HG02884 (cell line): ENCODE measurements around the gene LMX1A.

Source experiments
- ATAC-seq: cut with Tn5 transposase; IDR thresholded peaks from one replicate; pipeline ENCODE4 v1.9.1; 2021; ENCODE audit warnings: mild to moderate bottlenecking, moderate library complexity; ENCODE audit not compliant: unreplicated experiment

LMX1A gene

GRCh38 chr1:165225062-165225461, 131.5 kb downstream of the LMX1A start:
- ATAC-seq: no peak

GRCh38 chr1:165224504-165224903, 132.0 kb downstream of the LMX1A start:
- no peak for ATAC-seq

- ATAC-seq: no peak
Measured at GRCh38 chr1:165222580-165222979, 133.9 kb downstream of the LMX1A start.

GRCh38 chr1:165218731-165219130, 137.8 kb downstream of the LMX1A start:
- no peak for ATAC-seq

DNA sequence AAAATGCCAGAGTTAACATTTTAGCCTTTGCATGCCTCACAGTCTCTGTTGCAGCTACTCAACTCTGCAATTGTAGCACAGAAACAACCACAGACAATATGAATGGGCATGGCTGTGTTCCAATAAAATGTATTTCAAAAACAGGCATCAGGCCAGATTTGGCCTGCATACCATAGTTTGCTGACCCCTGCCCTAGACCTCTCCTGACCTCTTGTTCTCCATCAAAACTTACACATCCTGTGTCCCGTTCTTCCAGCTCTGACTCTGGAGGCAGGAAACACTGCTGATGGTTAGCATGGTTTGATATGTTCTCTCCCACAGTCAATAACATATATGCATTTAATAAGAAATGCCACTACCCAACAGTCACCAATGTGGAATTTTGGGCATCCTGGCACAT, 138.6 kb downstream of the LMX1A start:
- no peak for ATAC-seq

GRCh38 chr1:165216254-165216653, 140.3 kb downstream of the LMX1A start:
- no peak for ATAC-seq

GRCh38 chr1:165215676-165216075, 140.8 kb downstream of the LMX1A start:
- no peak for ATAC-seq

GRCh38 chr1:165212229-165212628, 144.3 kb downstream of the LMX1A start:
- no peak for ATAC-seq

- no peak for ATAC-seq
Measured at GRCh38 chr1:165207853-165208515, 148.5 kb downstream of the LMX1A start.

DNA sequence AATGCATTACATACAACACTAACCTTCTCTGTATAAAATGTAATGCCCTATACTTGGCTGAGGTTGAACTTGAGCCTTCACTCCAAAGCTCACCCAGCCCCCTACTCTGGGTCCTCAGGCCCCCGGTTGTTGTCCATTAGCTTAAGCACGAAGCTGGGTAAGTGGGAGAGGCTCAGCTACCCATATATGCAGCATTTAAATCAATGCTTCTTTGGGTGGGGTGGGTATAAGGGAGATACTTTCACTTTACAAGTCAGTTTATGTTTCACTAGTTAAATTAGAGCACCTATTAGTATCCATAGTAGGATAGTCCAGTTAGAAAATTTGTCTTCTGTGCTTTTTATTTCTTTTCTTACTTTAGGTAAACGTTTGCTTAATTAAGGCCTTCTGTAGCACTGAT, 151.4 kb downstream of the LMX1A start:
- ATAC-seq: no peak

- no peak for ATAC-seq
Measured at GRCh38 chr1:165204548-165204947, 152.0 kb downstream of the LMX1A start.

DNA sequence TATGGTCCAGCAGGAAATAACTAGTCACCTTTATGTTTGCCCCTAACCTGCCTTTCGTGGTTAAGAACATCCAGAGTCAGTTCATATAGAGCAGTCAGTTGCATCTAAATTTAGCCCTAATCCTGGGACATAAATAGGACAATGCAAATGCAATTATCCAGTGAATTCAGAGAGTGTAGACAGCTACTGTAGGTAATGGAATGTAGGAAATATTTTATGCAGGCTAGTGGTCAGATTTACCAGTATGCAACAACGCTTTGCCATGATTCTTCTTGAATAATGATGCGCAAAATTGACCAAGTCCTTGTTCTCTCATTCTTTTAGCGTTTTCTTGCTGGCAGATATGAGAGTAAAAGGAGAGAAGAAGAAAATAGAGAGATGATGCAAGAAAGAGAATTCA, 165.4 kb downstream of the LMX1A start:
- ATAC-seq: no peak

- no peak for ATAC-seq
Measured at GRCh38 chr1:165189913-165190312, 166.6 kb downstream of the LMX1A start.

DNA sequence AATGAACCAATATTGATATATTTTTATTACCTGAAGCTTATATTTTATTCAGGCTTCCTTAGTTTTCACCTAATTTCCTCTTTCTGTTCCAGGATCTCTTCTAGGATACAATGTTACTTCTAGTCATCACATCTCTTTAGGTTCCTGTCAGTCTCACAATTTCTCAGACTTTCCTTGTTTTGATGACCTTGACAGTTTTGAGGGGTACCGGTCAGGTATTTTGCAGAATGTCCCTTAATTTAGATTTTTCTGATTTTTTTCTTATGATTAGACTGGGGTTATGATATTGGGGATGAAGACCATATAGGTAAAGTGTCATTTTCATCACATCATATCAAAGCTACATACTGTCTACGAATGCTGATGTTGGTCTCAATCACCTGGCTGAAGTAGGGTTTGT, 167.5 kb downstream of the LMX1A start:
- no peak for ATAC-seq

DNA sequence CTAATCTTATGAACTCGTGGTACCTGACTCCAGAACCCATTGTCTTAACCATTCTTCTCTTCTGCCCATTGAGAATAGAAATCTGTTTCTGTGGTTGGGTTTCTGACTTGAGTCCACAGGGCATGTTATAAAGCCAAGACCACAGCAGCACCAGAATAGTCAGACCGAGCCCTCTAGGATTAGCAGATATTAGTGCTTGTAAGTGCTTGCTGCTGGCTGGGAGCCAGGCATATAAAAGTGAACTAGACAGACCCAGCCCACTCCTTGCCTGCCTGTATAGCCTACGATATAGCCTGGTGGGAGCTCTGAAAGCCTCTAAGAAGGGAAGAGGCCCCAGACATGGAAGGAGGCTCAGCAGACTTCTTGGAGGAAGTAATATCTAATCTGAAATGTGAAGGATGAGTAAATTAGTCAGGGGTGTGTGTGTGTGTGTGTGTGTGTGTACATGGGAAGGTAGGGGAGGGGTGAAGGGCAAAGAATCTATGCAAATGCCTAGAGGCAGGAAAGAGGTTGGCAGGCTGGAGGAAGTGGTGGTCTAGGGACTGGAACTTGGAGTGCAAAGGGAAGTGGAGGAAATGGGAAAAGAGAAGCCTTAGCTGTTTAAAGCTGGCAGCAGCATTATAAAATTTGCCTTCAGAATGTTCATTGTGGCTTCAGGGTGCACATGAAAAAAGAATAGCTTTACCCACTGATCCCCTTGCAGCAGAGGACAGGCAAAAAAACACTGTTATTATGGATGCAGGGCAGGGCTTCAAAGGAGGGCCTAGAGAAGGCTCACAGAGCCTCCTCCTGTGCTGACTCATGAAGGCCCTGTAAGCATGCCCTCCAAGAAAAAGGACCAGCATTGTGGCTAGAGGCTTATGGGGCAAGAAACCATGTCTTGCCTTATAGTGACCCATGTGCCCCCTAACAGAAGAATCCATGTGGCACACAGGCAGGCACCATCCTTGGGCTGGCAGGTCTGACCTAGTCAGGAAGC, 169.2 kb downstream of the LMX1A start:
- no peak for ATAC-seq

GRCh38 chr1:165185161-165185889, 171.2 kb downstream of the LMX1A start:
- ATAC-seq: no peak

GRCh38 chr1:165182975-165183374, 173.5 kb downstream of the LMX1A start:
- no peak for ATAC-seq

- no peak for ATAC-seq
Measured at GRCh38 chr1:165179306-165179705, 177.2 kb downstream of the LMX1A start.

DNA sequence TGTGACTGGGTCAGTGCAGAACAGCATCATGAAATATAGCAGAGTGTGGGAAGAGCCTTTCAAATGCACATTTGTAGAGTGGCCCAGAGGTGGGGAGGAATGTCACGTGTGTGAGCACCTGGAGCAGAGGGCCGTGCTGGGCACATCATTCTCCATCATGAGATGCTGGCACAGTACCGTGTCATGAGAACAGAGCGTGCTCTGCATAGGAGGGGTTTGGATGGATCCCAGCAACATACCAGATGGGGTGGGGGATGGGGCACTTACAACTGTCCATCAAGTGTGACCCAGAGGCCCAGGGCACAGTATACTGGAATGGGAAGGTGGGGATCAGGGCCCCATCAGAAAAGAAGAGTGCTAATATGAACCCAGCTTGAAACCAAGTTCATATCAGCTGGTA, 182.0 kb downstream of the LMX1A start:
- ATAC-seq: no peak

- no peak for ATAC-seq
Measured at GRCh38 chr1:165173818-165174217, 182.7 kb downstream of the LMX1A start.

GRCh38 chr1:165173409-165173808, 183.1 kb downstream of the LMX1A start:
- no peak for ATAC-seq
